GM12891 (cell line): ENCODE data around the gene ZC3H6.
"Not testable (repeated sequence)": the region's sequence is repeated elsewhere in the genome, so short reads cannot be mapped to it uniquely, and the experiment has no call there.

ENCODE experiments used
- DNase-seq: peaks from one replicate; pipeline ENCODE4 v3.0.0; 2011; ENCODE audit warnings: low spot score; ENCODE audit not compliant: insufficient read length
- FAIRE-seq: peaks from 2 replicates; lab custom pipeline; 2011; peaks lifted over from hg19 to GRCh38; lab: Jason Lieb, UNC
- PAX5 ChIP-seq: IDR thresholded peaks from 2 replicates; pipeline ENCODE4 v1.6.1; 2011; ENCODE audit warnings: low read length, moderate library complexity, mild to moderate bottlenecking; ENCODE audit not compliant: insufficient read depth, severe bottlenecking
- POLR2A ChIP-seq: IDR thresholded peaks from 2 replicates; pipeline ENCODE4 v1.6.1; 2011; ENCODE audit warnings: low read depth, low read length, control low read depth
- POLR2AphosphoS5 ChIP-seq: IDR thresholded peaks from 2 replicates; pipeline ENCODE4 v1.6.1; 2011; ENCODE audit warnings: low read depth, low read length, control low read depth
- POU2F2 ChIP-seq: IDR thresholded peaks from 2 replicates; pipeline ENCODE4 v1.6.1; 2011; ENCODE audit warnings: low read depth, mild to moderate bottlenecking, control low read depth, low read length, moderate library complexity
- SPI1 ChIP-seq: IDR thresholded peaks from 2 replicates; pipeline ENCODE4 v1.6.1; 2011; ENCODE audit warnings: low read depth, low read length, control low read depth
- TAF1 ChIP-seq: IDR thresholded peaks from 2 replicates; pipeline ENCODE4 v1.6.1; 2011; ENCODE audit warnings: low read depth, low read length, control low read depth

The ZC3H6 gene

DNA sequence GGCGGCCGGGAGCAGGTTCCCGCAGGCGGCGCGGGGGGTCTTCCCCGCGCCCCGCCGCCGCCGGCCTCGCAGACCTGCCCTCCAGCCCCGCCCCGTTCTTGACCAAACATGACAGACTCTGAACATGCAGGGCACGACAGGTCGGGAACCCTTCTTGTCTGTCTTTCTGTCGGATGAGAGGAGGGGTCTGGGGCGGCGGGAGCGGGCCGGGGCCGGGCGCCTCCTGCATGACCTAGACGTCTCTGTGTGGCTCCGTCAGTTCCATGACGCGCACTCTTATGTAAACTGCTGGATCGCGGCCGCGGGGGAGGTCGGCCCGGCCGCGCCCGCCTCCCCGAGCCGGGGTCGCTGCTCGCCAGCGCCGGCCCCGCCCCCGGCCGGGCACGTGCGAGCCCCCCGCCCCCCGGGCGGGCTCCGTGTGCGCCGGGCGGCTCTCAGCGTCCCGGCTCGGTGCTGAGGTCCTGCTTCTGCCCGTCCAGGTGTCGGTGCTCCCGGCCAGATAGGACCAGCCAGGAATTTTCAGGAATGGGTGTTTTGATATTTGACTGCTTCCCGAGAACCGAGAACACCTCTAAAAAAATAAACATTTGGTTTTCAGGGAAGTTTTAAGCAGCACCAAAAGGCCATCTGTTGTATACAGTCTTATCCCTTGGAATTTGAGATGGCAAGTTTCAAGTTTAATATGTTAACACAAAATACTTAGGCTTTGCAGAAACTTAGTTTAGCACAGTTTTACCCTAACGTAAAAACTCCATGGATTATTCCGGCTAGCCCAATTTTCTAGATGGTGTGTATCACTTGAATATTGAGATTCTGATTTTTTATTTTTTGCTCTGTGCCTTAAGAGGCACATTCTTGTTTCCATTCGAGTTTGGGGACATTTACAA lies 733 bp downstream of the ZC3H6 start:
- peak; percentile 51 for DNase-seq
- TF ChIP-seq TAF1 = peak; percentile 18; the same call in 1 of the 2 replicates
- peak; percentile 69 for TF ChIP-seq POLR2A
- TF ChIP-seq POU2F2 = no peak; the same call in 1 of the 2 replicates
- no peak for TF ChIP-seq PAX5
- FAIRE-seq = peak; percentile 51

- DNase-seq (no peak), FAIRE-seq (no peak)
- no peak for TF ChIP-seq SPI1
- TF ChIP-seq POLR2A = no peak
- no peak for TF ChIP-seq POLR2AphosphoS5
- TF ChIP-seq POU2F2 = no peak
- no peak for TF ChIP-seq PAX5
- TF ChIP-seq TAF1 = no peak
These were observed 1.6 kb downstream of the ZC3H6 start for GRCh38 chr2:112276954-112277353.

DNA sequence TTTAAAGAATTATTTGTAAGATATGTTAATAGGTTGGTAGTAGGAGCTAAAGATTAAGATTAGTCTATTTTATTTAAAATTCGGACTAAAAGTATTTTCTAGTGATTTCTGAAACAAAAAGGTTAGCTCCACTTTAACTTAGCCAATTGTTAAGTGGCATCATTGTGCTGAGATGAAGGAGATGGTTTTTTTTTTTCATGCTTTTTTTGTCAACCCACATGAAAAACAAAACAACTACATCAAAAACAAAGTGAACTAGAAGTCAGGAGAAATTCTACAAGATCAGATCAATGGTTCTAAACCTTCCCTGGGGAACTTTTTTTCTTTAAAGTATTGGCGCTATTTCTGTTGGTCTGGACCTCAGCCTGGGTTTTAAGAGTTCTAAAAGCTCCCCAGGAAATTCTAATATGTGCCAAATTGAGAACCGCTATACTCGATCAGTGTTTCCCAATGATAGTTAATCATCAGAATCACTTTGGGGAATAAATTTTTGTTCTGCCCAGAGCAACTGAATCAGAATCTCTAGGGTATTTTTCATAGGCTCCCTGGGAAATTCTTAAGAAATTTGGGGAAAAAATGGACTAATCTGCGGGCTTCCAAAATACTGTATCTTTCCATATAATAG lies 2.3 kb downstream of the ZC3H6 start:
- TF ChIP-seq POU2F2 (no peak), TAF1 (no peak), SPI1 (no peak), PAX5 (no peak), POLR2A (no peak)
- FAIRE-seq (no peak), DNase-seq (no peak)

DNA sequence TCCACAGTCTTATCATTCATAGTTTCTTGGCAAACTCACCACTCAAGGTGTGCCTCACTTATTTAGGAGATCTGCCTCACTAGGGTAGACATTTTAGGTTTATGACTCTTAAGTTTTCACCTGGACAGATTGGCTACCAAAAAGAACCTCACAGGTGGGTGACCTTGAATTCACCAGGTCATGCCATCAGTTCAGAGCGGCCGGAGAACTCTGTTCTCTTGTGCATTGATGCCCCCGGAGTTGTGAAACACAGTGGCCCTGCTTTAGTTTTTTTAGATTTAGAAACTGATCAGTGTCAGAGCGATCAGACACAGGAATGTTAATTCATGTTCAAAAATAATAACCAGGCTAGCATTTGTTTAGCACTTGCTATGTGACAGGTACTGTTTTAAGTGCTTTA lies 6.7 kb downstream of the ZC3H6 start:
- DNase-seq, FAIRE-seq: not testable (repeated sequence)

DNA sequence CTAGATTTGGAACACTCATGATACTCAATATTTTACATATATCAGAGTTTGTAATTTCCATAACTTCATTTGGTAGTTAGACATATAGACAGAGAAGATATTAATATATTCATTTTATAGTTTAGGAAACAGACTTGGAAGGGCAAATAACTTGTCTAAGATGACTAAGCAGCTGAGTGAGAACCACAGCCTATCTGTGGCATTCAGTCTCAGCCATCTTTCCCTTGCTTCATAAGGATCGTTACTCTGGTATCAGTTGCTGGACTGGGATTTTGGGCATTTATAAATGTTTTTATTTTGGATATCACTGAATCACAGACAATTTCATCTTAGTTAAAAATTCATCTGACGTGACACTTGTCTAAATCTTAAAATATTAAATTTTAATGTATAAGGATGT lies 8.1 kb downstream of the ZC3H6 start:
- not testable (repeated sequence) for DNase-seq, FAIRE-seq

GRCh38 chr2:112290088-112290487 lies 14.7 kb downstream of the ZC3H6 start:
- no peak for DNase-seq
- TF ChIP-seq SPI1 (no peak), POLR2A (no peak)
- FAIRE-seq = no peak

GRCh38 chr2:112290648-112291047 lies 15.3 kb downstream of the ZC3H6 start:
- DNase-seq (no peak), FAIRE-seq (no peak)
- TF ChIP-seq PAX5 (no peak), TAF1 (no peak), SPI1 (no peak), POLR2A (no peak), POLR2AphosphoS5 (no peak), POU2F2 (no peak)

DNA sequence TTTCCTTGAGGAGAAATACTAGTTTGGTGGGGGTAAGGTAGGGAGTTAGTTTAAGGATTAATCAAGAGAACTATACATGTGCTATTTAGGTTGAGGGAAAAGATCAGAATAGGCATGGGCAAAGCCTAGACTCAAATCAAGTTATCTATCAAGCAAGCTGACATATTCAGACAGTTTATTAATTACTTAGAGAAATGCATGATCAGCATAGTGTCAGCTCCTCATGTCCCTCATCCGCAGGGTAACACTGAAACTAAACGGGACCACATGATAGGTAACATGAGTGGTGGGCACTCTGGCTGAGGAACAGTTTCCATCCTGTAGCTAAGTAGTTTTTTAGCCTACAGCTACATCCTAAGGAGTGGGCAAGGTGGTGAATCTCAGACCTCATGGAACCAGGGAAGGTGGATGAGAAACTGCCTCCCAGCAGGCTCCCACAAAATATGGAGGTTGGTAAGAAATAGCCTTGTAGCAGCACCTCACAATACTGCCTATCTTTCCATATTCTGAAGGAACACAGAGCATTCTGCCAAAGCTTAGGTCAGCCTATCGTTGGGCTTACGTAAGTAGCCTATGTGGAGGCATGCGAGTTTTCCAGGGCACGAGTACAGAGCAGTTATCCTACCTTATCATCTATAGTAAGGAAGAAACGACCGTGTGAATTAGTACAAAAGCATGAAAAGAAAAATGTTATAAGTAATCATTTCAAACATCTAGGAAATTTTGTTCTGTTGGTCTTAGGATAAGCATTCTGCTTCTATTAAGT lies 18.4 kb downstream of the ZC3H6 start:
- TF ChIP-seq SPI1 = no peak
- TF ChIP-seq POLR2AphosphoS5 = no peak
- TF ChIP-seq POLR2A = no peak
- no peak for TF ChIP-seq TAF1
- no peak for TF ChIP-seq PAX5
- no peak for TF ChIP-seq POU2F2
- DNase-seq (no peak), FAIRE-seq (no peak)

- no peak for FAIRE-seq
- TF ChIP-seq POLR2AphosphoS5 (no peak), POU2F2 (no peak), SPI1 (no peak), POLR2A (no peak), TAF1 (no peak), PAX5 (no peak)
- DNase-seq = no peak
These were observed 20.1 kb downstream of the ZC3H6 start for GRCh38 chr2:112295407-112296078.

GRCh38 chr2:112296407-112296806 lies 21.0 kb downstream of the ZC3H6 start:
- TF ChIP-seq PAX5 (no peak), SPI1 (no peak), POLR2A (no peak), POLR2AphosphoS5 (no peak), TAF1 (no peak), POU2F2 (no peak)
- FAIRE-seq (no peak), DNase-seq (no peak)
